HepG2 (cell line): ENCODE data around the gene INPP4B. TPM values are rescaled to one million over a fixed set of nuclear protein-coding genes. Genes with fewer than 3 reads are reported as not detected.

Experiments
- KDM4B ChIP-seq: sonication (generic); formaldehyde crosslinking; IDR thresholded peaks from 2 replicates; pipeline ENCODE4 v1.4.0; 2020; ENCODE audit warnings: missing genetic modification reagents
- RXRB ChIP-seq: IDR thresholded peaks from 2 replicates; pipeline ENCODE4 v1.6.1; 2016; ENCODE audit warnings: borderline replicate concordance, missing genetic modification reagents, missing compliant biosample characterization
- ZFYVE20 ChIP-seq: sonication (generic); formaldehyde crosslinking; IDR thresholded peaks from 2 replicates; pipeline ENCODE4 v1.8.0; 2023; ENCODE audit warnings: low read depth, mild to moderate bottlenecking, moderate library complexity, missing genetic modification reagents, borderline replicate concordance
- polyA plus RNA-seq, 8 experiments: library from polyadenylated mRNA; depleted of rRNA in 3 of 8; stranded (reverse) in 7 of 8; unstranded in 1 of 8; fragments of >200 nt; fragmentation: Illumina TruSeq in 4 of 8; extraction: Trizol in 4 of 8; gene quantifications; 2 replicates each; pipeline versions ENCODE4 v1.2.1 to v1.2.3, GENCODE V29; 2011 to 2016; ENCODE audit warnings: low read depth in 4 of 8, missing spikeins in 1 of 8, mixed read lengths in 1 of 8; ENCODE audit not compliant: insufficient read depth in 1 of 8
- total RNA-seq, 5 experiments: library from RNA; depleted of rRNA; stranded (reverse); fragments of >200 nt; fragmentation: Illumina TruSeq; extraction: Trizol; gene quantifications; 2 replicates each; pipeline ENCODE4 v1.2.3, GENCODE V29; 2016; ENCODE audit warnings: low read depth in 1 of 5
- TF ChIP-seq, protein P1 (sequence below): sonication (generic); formaldehyde crosslinking; IDR thresholded peaks from 2 replicates; pipeline ENCODE4 v1.5.0; 2020; ENCODE audit warnings: mild to moderate bottlenecking, missing genetic modification reagents, borderline replicate concordance
- TF ChIP-seq, protein P2 (sequence below): sonication (generic); formaldehyde crosslinking; IDR thresholded peaks from 2 replicates; pipeline ENCODE4 v1.4.0; 2020; ENCODE audit warnings: missing genetic modification reagents

Gene INPP4B
- total and polyA plus RNA-seq, 2 of the 13 experiments (the other 11 are each of a cell fraction or from before 2014, with no cell fraction given): not detected

DNA sequence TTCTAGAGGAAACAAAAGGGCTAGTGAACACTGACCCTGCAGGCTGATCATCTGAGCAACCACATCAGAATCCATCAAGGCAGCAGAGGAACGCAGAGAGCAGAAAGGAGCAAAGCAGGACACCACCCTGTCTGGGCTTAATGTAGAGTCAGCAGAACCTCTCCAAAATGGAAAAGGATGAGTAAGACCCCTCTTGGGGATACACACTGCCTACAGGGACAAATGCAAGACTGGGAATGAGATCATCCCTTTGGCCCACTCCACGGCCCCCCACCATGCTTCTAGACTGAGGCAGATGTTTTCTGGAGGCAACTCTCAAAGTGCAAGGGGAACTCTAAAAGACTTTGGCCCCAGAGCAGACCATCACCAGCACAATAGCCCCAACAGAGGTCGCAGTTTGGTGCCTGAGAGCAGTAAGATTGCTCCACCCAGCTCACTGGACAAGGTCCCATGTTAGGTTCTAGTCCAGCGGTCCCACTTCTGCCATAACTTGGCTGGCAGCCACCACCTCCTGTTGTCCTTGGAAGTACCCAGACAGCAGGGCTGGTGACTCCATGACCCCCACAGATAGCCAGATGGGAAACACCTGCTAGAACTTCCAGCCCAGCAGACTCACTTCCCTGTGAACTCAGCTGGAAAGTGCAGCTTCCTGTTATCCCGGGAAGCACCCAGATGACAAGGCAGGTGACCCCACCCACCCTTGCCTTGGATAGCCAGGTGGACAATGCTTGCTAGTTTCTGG is 372.7 kb downstream of the INPP4B start (continued):
- TF ChIP-seq, protein P1, sequence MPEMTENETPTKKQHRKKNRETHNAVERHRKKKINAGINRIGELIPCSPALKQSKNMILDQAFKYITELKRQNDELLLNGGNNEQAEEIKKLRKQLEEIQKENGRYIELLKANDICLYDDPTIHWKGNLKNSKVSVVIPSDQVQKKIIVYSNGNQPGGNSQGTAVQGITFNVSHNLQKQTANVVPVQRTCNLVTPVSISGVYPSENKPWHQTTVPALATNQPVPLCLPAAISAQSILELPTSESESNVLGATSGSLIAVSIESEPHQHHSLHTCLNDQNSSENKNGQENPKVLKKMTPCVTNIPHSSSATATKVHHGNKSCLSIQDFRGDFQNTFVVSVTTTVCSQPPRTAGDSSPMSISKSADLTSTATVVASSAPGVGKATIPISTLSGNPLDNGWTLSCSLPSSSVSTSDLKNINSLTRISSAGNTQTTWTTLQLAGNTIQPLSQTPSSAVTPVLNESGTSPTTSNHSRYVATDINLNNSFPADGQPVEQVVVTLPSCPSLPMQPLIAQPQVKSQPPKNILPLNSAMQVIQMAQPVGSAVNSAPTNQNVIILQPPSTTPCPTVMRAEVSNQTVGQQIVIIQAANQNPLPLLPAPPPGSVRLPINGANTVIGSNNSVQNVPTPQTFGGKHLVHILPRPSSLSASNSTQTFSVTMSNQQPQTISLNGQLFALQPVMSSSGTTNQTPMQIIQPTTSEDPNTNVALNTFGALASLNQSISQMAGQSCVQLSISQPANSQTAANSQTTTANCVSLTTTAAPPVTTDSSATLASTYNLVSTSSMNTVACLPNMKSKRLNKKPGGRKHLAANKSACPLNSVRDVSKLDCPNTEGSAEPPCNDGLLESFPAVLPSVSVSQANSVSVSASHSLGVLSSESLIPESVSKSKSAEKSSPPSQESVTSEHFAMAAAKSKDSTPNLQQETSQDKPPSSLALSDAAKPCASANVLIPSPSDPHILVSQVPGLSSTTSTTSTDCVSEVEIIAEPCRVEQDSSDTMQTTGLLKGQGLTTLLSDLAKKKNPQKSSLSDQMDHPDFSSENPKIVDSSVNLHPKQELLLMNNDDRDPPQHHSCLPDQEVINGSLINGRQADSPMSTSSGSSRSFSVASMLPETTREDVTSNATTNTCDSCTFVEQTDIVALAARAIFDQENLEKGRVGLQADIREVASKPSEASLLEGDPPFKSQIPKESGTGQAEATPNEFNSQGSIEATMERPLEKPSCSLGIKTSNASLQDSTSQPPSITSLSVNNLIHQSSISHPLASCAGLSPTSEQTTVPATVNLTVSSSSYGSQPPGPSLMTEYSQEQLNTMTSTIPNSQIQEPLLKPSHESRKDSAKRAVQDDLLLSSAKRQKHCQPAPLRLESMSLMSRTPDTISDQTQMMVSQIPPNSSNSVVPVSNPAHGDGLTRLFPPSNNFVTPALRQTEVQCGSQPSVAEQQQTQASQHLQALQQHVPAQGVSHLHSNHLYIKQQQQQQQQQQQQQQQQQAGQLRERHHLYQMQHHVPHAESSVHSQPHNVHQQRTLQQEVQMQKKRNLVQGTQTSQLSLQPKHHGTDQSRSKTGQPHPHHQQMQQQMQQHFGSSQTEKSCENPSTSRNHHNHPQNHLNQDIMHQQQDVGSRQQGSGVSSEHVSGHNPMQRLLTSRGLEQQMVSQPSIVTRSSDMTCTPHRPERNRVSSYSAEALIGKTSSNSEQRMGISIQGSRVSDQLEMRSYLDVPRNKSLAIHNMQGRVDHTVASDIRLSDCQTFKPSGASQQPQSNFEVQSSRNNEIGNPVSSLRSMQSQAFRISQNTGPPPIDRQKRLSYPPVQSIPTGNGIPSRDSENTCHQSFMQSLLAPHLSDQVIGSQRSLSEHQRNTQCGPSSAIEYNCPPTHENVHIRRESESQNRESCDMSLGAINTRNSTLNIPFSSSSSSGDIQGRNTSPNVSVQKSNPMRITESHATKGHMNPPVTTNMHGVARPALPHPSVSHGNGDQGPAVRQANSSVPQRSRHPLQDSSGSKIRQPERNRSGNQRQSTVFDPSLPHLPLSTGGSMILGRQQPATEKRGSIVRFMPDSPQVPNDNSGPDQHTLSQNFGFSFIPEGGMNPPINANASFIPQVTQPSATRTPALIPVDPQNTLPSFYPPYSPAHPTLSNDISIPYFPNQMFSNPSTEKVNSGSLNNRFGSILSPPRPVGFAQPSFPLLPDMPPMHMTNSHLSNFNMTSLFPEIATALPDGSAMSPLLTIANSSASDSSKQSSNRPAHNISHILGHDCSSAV (CRISPR knock-in tag): no peak
- no peak for TF ChIP-seq RXRB
- no peak for TF ChIP-seq ZFYVE20 (CRISPR knock-in tag)
- TF ChIP-seq KDM4B: no peak
- TF ChIP-seq, protein P2, sequence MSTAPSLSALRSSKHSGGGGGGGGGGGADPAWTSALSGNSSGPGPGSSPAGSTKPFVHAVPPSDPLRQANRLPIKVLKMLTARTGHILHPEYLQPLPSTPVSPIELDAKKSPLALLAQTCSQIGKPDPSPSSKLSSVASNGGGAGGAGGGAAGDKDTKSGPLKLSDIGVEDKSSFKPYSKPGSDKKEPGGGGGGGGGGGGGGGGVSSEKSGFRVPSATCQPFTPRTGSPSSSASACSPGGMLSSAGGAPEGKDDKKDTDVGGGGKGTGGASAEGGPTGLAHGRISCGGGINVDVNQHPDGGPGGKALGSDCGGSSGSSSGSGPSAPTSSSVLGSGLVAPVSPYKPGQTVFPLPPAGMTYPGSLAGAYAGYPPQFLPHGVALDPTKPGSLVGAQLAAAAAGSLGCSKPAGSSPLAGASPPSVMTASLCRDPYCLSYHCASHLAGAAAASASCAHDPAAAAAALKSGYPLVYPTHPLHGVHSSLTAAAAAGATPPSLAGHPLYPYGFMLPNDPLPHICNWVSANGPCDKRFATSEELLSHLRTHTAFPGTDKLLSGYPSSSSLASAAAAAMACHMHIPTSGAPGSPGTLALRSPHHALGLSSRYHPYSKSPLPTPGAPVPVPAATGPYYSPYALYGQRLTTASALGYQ (CRISPR knock-in tag): no peak
